ENCODE results near the gene CRABP1. TPM values are rescaled to one million over a fixed set of nuclear protein-coding genes. Genes with fewer than 3 reads are reported as not detected.

CRABP1 gene
- total and polyA plus RNA-seq, 4 donors = 1.9 TPM; not detected in 3

- no peaks in the 10 kb centered on the region for H3K4me1 ChIP-seq (ENCODE audit: control insufficient read depth in 1 of 2, insufficient read depth in 2 of 2, low read length in 2 of 2)
- no peak overlapping the region for H3K27ac ChIP-seq (ENCODE audit: low read depth in 1 of 2, low read length in 2 of 2)
- WGBS, 2 donors = 68 to 84% methylated on average over 4 of the region's 4 CpGs
- no peak for ATAC-seq (ENCODE audit: low FRiP score)
- intact Hi-C loops (cut with DNase I) = no loop called here
- peak in 1 of 2 donors; percentile 19 for DNase-seq
- H3K36me3 ChIP-seq (ENCODE audit: control insufficient read depth in 1 of 2, insufficient read depth in 2 of 2, low read length in 1 of 2) = no peaks in the 10 kb centered on the region
- no peaks in the 10 kb centered on the region for H3K9me3 ChIP-seq (ENCODE audit: control insufficient read depth, low read length)
- H3K4me3 ChIP-seq (ENCODE audit: low read length in 2 of 2) = no peak overlapping the region
- H3K27me3 ChIP-seq (ENCODE audit: control insufficient read depth in 1 of 2, insufficient read depth in 2 of 2, low read length in 1 of 2) = no peaks in the 10 kb centered on the region
Observed at GRCh38 chr15:78350058-78350457, 9.9 kb downstream of the CRABP1 start.

GRCh38 chr15:78351539-78351938 lies 11.4 kb downstream of the CRABP1 start:
- Histone ChIP-seq H3K36me3 (ENCODE audit: control insufficient read depth in 1 of 2, insufficient read depth in 2 of 2, low read length in 1 of 2) (no peaks in the 10 kb centered on the region), H3K4me1 (ENCODE audit: control insufficient read depth in 1 of 2, insufficient read depth in 2 of 2, low read length in 2 of 2) (no peaks in the 10 kb centered on the region), H3K4me3 (ENCODE audit: low read length in 2 of 2) (no peak overlapping the region), H3K27ac (ENCODE audit: low read depth in 1 of 2, low read length in 2 of 2) (no peak overlapping the region), H3K9me3 (ENCODE audit: control insufficient read depth, low read length) (no peaks in the 10 kb centered on the region), H3K27me3 (ENCODE audit: control insufficient read depth in 1 of 2, insufficient read depth in 2 of 2, low read length in 1 of 2) (no peaks in the 10 kb centered on the region)
- intact Hi-C loops (cut with DNase I) = no loop called here
- WGBS, 2 donors = 83 to 88% methylated on average over 3 of the region's 3 CpGs
- DNase-seq (no peak), ATAC-seq (ENCODE audit: low FRiP score) (no peak)

- H3K27me3 ChIP-seq (ENCODE audit: control insufficient read depth in 1 of 2, insufficient read depth in 2 of 2, low read length in 1 of 2) = no peaks in the 10 kb centered on the region
- 65 to 70% methylated on average over 4 of the region's 4 CpGs for WGBS, 2 donors
- H3K36me3 ChIP-seq (ENCODE audit: control insufficient read depth in 1 of 2, insufficient read depth in 2 of 2, low read length in 1 of 2) = no peaks in the 10 kb centered on the region
- no peaks in the 10 kb centered on the region for H3K9me3 ChIP-seq (ENCODE audit: control insufficient read depth, low read length)
- intact Hi-C loops (cut with DNase I) = no loop called here
- no peaks in the 10 kb centered on the region for H3K4me1 ChIP-seq (ENCODE audit: control insufficient read depth in 1 of 2, insufficient read depth in 2 of 2, low read length in 2 of 2)
- ATAC-seq (ENCODE audit: low FRiP score) = no peak
- no peak for DNase-seq
- no peak overlapping the region for H3K27ac ChIP-seq (ENCODE audit: low read depth in 1 of 2, low read length in 2 of 2)
- H3K4me3 ChIP-seq (ENCODE audit: low read length in 2 of 2) = no peak overlapping the region
Observed at GRCh38 chr15:78353093-78353492, 12.9 kb downstream of the CRABP1 start.

- DNase-seq = no peak
- WGBS, 2 donors = 66 to 68% methylated on average over 8 of the region's 8 CpGs
- H3K27ac ChIP-seq (ENCODE audit: low read depth in 1 of 2, low read length in 2 of 2) = no peak overlapping the region
- no peak for ATAC-seq (ENCODE audit: low FRiP score)
- H3K9me3 ChIP-seq (ENCODE audit: control insufficient read depth, low read length) = no peaks in the 10 kb centered on the region
- H3K36me3 ChIP-seq (ENCODE audit: control insufficient read depth in 1 of 2, insufficient read depth in 2 of 2, low read length in 1 of 2) = no peaks in the 10 kb centered on the region
- H3K27me3 ChIP-seq (ENCODE audit: control insufficient read depth in 1 of 2, insufficient read depth in 2 of 2, low read length in 1 of 2) = no peaks in the 10 kb centered on the region
- H3K4me1 ChIP-seq (ENCODE audit: control insufficient read depth in 1 of 2, insufficient read depth in 2 of 2, low read length in 2 of 2) = no peaks in the 10 kb centered on the region
- intact Hi-C loops (cut with DNase I) = no loop called here
- no peak overlapping the region for H3K4me3 ChIP-seq (ENCODE audit: low read length in 2 of 2)
Observed at GRCh38 chr15:78355177-78355576, 15.0 kb downstream of the CRABP1 start.

GRCh38 chr15:78358102-78358870 lies 18.1 kb downstream of the CRABP1 start:
- H3K27ac ChIP-seq (ENCODE audit: low read depth in 1 of 2, low read length in 2 of 2) = no peak overlapping the region
- no peaks in the 10 kb centered on the region for H3K4me1 ChIP-seq (ENCODE audit: control insufficient read depth in 1 of 2, insufficient read depth in 2 of 2, low read length in 2 of 2)
- DNase-seq (no peak), ATAC-seq (ENCODE audit: low FRiP score) (no peak)
- H3K27me3 ChIP-seq (ENCODE audit: control insufficient read depth in 1 of 2, insufficient read depth in 2 of 2, low read length in 1 of 2) = no peaks in the 10 kb centered on the region
- H3K9me3 ChIP-seq (ENCODE audit: control insufficient read depth, low read length) = no peaks in the 10 kb centered on the region
- intact Hi-C loops (cut with DNase I) = no loop called here
- WGBS, 2 donors = 9 to 14% methylated on average over 6 of the region's 6 CpGs
- no peak overlapping the region for H3K4me3 ChIP-seq (ENCODE audit: low read length in 2 of 2)
- H3K36me3 ChIP-seq (ENCODE audit: control insufficient read depth in 1 of 2, insufficient read depth in 2 of 2, low read length in 1 of 2) = no peaks in the 10 kb centered on the region

GRCh38 chr15:78359041-78359808 lies 19.1 kb downstream of the CRABP1 start:
- no peak for ATAC-seq (ENCODE audit: low FRiP score)

GRCh38 chr15:78360367-78360801 lies 20.2 kb downstream of the CRABP1 start:
- intact Hi-C loops (cut with DNase I) = no loop called here
- H3K27ac ChIP-seq (ENCODE audit: low read depth in 1 of 2, low read length in 2 of 2) = no peak overlapping the region
- WGBS, 2 donors = 23 to 28% methylated on average over 6 of the region's 6 CpGs
- no peak overlapping the region for H3K4me3 ChIP-seq (ENCODE audit: low read length in 2 of 2)
- no peaks in the 10 kb centered on the region for H3K36me3 ChIP-seq (ENCODE audit: control insufficient read depth in 1 of 2, insufficient read depth in 2 of 2, low read length in 1 of 2)
- DNase-seq (no peak), ATAC-seq (ENCODE audit: low FRiP score) (no peak)
- H3K4me1 ChIP-seq (ENCODE audit: control insufficient read depth in 1 of 2, insufficient read depth in 2 of 2, low read length in 2 of 2) = no peaks in the 10 kb centered on the region
- no peaks in the 10 kb centered on the region for H3K27me3 ChIP-seq (ENCODE audit: control insufficient read depth in 1 of 2, insufficient read depth in 2 of 2, low read length in 1 of 2)
- H3K9me3 ChIP-seq (ENCODE audit: control insufficient read depth, low read length) = no peaks in the 10 kb centered on the region

More at GRCh38 chr15:78359041-78359808, 19.1 kb downstream of the CRABP1 start:
- no peaks in the 10 kb centered on the region for H3K36me3 ChIP-seq (ENCODE audit: control insufficient read depth in 1 of 2, insufficient read depth in 2 of 2, low read length in 1 of 2)
- H3K4me3 ChIP-seq (ENCODE audit: low read length in 2 of 2) = no peak overlapping the region
- no peaks in the 10 kb centered on the region for H3K9me3 ChIP-seq (ENCODE audit: control insufficient read depth, low read length)
- no peaks in the 10 kb centered on the region for H3K4me1 ChIP-seq (ENCODE audit: control insufficient read depth in 1 of 2, insufficient read depth in 2 of 2, low read length in 2 of 2)
- no peaks in the 10 kb centered on the region for H3K27me3 ChIP-seq (ENCODE audit: control insufficient read depth in 1 of 2, insufficient read depth in 2 of 2, low read length in 1 of 2)
- WGBS, 2 donors = 46 to 53% methylated on average over 3 of the region's 3 CpGs
- intact Hi-C loops (cut with DNase I) = no loop called here
- no peak overlapping the region for H3K27ac ChIP-seq (ENCODE audit: low read depth in 1 of 2, low read length in 2 of 2)
- no peak for DNase-seq

- intact Hi-C loops (cut with DNase I) = no loop called here
- ATAC-seq (ENCODE audit: low FRiP score) = no peak
- DNase-seq = no peak
Observed at GRCh38 chr15:78360958-78361718, 21.0 kb downstream of the CRABP1 start.

More at GRCh38 chr15:78360958-78361718, 21.0 kb downstream of the CRABP1 start:
- 70 to 80% methylated on average over 8 of the region's 8 CpGs for WGBS, 2 donors
- H3K36me3 ChIP-seq (ENCODE audit: control insufficient read depth in 1 of 2, insufficient read depth in 2 of 2, low read length in 1 of 2) = no peaks in the 10 kb centered on the region
- no peaks in the 10 kb centered on the region for H3K9me3 ChIP-seq (ENCODE audit: control insufficient read depth, low read length)
- H3K27me3 ChIP-seq (ENCODE audit: control insufficient read depth in 1 of 2, insufficient read depth in 2 of 2, low read length in 1 of 2) = no peaks in the 10 kb centered on the region
- no peak overlapping the region for H3K4me3 ChIP-seq (ENCODE audit: low read length in 2 of 2)
- no peak overlapping the region for H3K27ac ChIP-seq (ENCODE audit: low read depth in 1 of 2, low read length in 2 of 2)
- H3K4me1 ChIP-seq (ENCODE audit: control insufficient read depth in 1 of 2, insufficient read depth in 2 of 2, low read length in 2 of 2) = no peaks in the 10 kb centered on the region

Measured in aorta (tissue), 5 donors.